WTC11 (cell line): ENCODE measurements around the gene LRRC7. TPM values are rescaled to one million over a fixed set of nuclear protein-coding genes. Genes with fewer than 3 reads are reported as not detected.

Experiments
- ATAC-seq: fragments of 200-7000 bp; cut with Tn5 transposase; 2 replicates; pipeline ENCODE4 v1.10.0; 2021; ENCODE audit warnings: mild to moderate bottlenecking, moderate library complexity
- CTCF ChIA-PET: fragments of 300-600 bp; sonication (Branson Sonifier 250); formaldehyde crosslinking; loops from one replicate; lab custom pipeline; 2021; ENCODE audit warnings: antibody characterized with exemption; lab: Charles Lee
- POLR2A ChIA-PET: fragments of 350-600 bp; sonication (Branson Sonifier 250); formaldehyde crosslinking; loops from one replicate; lab custom pipeline; 2021; ENCODE audit warnings: antibody characterized with exemption; lab: Charles Lee
- DNase-seq: peaks from one replicate; pipeline ENCODE4 v3.0.0; 2021; ENCODE audit warnings: low spot score
- H3K27ac Mint-ChIP-seq: 2 replicates; pipeline ENCODE4 v1.8.0; 2021; ENCODE audit warnings: mixed read lengths
- H3K27me3 Mint-ChIP-seq: 2 replicates; pipeline ENCODE4 v1.8.0; 2021; ENCODE audit warnings: low read depth, mild to moderate bottlenecking, moderate library complexity, mixed read lengths
- H3K36me3 Mint-ChIP-seq: 2 replicates; pipeline ENCODE4 v1.8.0; 2021; ENCODE audit warnings: mixed read lengths
- H3K4me1 Mint-ChIP-seq: 2 replicates; pipeline ENCODE4 v1.8.0; 2022; ENCODE audit warnings: mixed read lengths
- H3K4me3 Mint-ChIP-seq: 2 replicates; pipeline ENCODE4 v1.8.0; 2021; ENCODE audit warnings: mild to moderate bottlenecking, moderate library complexity, mixed read lengths
- H3K9me3 Mint-ChIP-seq: 2 replicates; pipeline ENCODE4 v1.8.0; 2021; ENCODE audit warnings: mixed read lengths
- ATF1 ChIP-seq: sonication (generic); formaldehyde crosslinking; IDR thresholded peaks from 2 replicates; pipeline ENCODE4 v1.8.1; 2023; ENCODE audit warnings: mild to moderate bottlenecking, moderate library complexity, missing genetic modification reagents
- ATF3 ChIP-seq: sonication (generic); formaldehyde crosslinking; conservative IDR thresholded peaks from 2 replicates; pipeline ENCODE4 v1.8.1; 2022; ENCODE audit warnings: mild to moderate bottlenecking, missing genetic modification reagents
- ATF6 ChIP-seq: sonication (generic); formaldehyde crosslinking; IDR thresholded peaks from 2 replicates; pipeline ENCODE4 v1.8.1; 2023; ENCODE audit warnings: mild to moderate bottlenecking, missing genetic modification reagents
- CREM ChIP-seq: sonication (generic); formaldehyde crosslinking; IDR thresholded peaks from 2 replicates; pipeline ENCODE4 v1.8.1; 2022; ENCODE audit warnings: mild to moderate bottlenecking, missing genetic modification reagents, moderate library complexity
- FOXJ3 ChIP-seq: sonication (generic); formaldehyde crosslinking; IDR thresholded peaks from 2 replicates; pipeline ENCODE4 v1.9.0; 2021; ENCODE audit warnings: missing genetic modification reagents, mild to moderate bottlenecking, borderline replicate concordance
- FOXK1 ChIP-seq: sonication (generic); formaldehyde crosslinking; IDR thresholded peaks from 2 replicates; pipeline ENCODE4 v1.8.0; 2022; ENCODE audit warnings: mild to moderate bottlenecking, moderate library complexity, missing genetic modification reagents
- GRHL2 ChIP-seq: fragments of 250-450 bp; sonication (Bioruptor Pico); IDR thresholded peaks from 2 replicates; pipeline ENCODE4 v1.8.0; 2022; ENCODE audit warnings: mild to moderate bottlenecking, moderate library complexity; ENCODE audit not compliant: insufficient replicate concordance, severe bottlenecking
- JUN ChIP-seq: sonication (generic); formaldehyde crosslinking; IDR thresholded peaks from 2 replicates; pipeline ENCODE4 v1.8.0; 2023; ENCODE audit warnings: mild to moderate bottlenecking, missing genetic modification reagents
- KAT7 ChIP-seq: sonication (generic); formaldehyde crosslinking; IDR thresholded peaks from 2 replicates; pipeline ENCODE4 v1.8.1; 2023; ENCODE audit warnings: missing genetic modification reagents, mild to moderate bottlenecking, borderline replicate concordance
- MXD4 ChIP-seq: fragments of 250-450 bp; sonication (Bioruptor Pico); IDR thresholded peaks from 2 replicates; pipeline ENCODE4 v1.8.0; 2021; ENCODE audit warnings: mild to moderate bottlenecking, moderate library complexity, borderline replicate concordance
- NFATC4 ChIP-seq: fragments of 250-450 bp; sonication (Bioruptor Pico); IDR thresholded peaks from 2 replicates; pipeline ENCODE4 v1.9.0; 2021; ENCODE audit warnings: mild to moderate bottlenecking
- NFYB ChIP-seq: sonication (generic); formaldehyde crosslinking; conservative IDR thresholded peaks from 2 replicates; pipeline ENCODE4 v1.8.0; 2022; ENCODE audit warnings: low read depth, missing genetic modification reagents
- TCF7 ChIP-seq: sonication (generic); formaldehyde crosslinking; IDR thresholded peaks from 2 replicates; pipeline ENCODE4 v1.8.0; 2022; ENCODE audit warnings: mild to moderate bottlenecking, low read depth, missing genetic modification reagents, moderate library complexity
- ZNF219 ChIP-seq: sonication (generic); formaldehyde crosslinking; IDR thresholded peaks from 2 replicates; pipeline ENCODE4 v1.8.0; 2023; ENCODE audit warnings: missing genetic modification reagents, mild to moderate bottlenecking, borderline replicate concordance
- ZNF532 ChIP-seq: fragments of 250-450 bp; sonication (Bioruptor Pico); IDR thresholded peaks from 2 replicates; pipeline ENCODE4 v1.9.0; 2021; ENCODE audit warnings: mild to moderate bottlenecking, borderline replicate concordance
- total RNA-seq: library from RNA; stranded (reverse); gene quantifications from 3 replicates; pipeline ENCODE4 v1.2.3, GENCODE V29; 2021
- TF ChIP-seq, protein P1 (sequence below): fragments of 200-600 bp; IDR thresholded peaks from 2 replicates; pipeline ENCODE4 v1.8.0; 2022; ENCODE audit warnings: antibody characterized with exemption
- TF ChIP-seq, protein P2 (sequence below): sonication (generic); formaldehyde crosslinking; IDR thresholded peaks from 2 replicates; pipeline ENCODE4 v1.8.1; 2022; ENCODE audit warnings: mild to moderate bottlenecking, moderate library complexity, missing genetic modification reagents
- TF ChIP-seq, protein P3 (sequence below): fragments of 250-450 bp; sonication (Bioruptor Pico); IDR thresholded peaks from 2 replicates; pipeline ENCODE4 v1.9.0; 2021; ENCODE audit warnings: mild to moderate bottlenecking
- TF ChIP-seq, protein P4 (sequence below): sonication (generic); formaldehyde crosslinking; IDR thresholded peaks from 2 replicates; pipeline ENCODE4 v1.8.1; 2023; ENCODE audit warnings: mild to moderate bottlenecking, missing genetic modification reagents, borderline replicate concordance

Gene LRRC7
- total RNA-seq, 1 experiment from 2014 or later = not detected

DNA sequence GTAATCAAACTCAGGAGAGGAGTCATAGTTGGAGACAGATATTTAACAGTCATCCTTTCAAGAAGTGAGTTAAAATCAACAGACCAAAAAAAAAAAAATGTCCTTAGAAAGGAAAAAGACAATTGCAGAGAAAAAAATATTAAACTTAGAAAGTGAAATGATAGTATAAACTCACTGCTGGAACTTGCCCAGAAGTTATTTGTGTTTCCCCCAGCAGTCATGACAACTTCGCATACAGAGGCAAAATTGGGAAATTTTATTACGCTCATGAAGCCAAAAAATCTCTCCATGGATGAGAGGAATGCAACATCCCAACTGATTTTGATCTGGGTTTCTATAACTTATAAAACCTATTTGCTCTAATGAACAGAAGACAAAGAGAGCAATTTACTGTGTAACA is 198.2 kb downstream of the LRRC7 start (continued):
- TF ChIP-seq, protein P1, sequence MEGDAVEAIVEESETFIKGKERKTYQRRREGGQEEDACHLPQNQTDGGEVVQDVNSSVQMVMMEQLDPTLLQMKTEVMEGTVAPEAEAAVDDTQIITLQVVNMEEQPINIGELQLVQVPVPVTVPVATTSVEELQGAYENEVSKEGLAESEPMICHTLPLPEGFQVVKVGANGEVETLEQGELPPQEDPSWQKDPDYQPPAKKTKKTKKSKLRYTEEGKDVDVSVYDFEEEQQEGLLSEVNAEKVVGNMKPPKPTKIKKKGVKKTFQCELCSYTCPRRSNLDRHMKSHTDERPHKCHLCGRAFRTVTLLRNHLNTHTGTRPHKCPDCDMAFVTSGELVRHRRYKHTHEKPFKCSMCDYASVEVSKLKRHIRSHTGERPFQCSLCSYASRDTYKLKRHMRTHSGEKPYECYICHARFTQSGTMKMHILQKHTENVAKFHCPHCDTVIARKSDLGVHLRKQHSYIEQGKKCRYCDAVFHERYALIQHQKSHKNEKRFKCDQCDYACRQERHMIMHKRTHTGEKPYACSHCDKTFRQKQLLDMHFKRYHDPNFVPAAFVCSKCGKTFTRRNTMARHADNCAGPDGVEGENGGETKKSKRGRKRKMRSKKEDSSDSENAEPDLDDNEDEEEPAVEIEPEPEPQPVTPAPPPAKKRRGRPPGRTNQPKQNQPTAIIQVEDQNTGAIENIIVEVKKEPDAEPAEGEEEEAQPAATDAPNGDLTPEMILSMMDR = no peak
- TF ChIP-seq FOXJ3 (CRISPR knock-in tag) (no peak), ATF6 (CRISPR knock-in tag) (no peak)
- TF ChIP-seq, protein P2, sequence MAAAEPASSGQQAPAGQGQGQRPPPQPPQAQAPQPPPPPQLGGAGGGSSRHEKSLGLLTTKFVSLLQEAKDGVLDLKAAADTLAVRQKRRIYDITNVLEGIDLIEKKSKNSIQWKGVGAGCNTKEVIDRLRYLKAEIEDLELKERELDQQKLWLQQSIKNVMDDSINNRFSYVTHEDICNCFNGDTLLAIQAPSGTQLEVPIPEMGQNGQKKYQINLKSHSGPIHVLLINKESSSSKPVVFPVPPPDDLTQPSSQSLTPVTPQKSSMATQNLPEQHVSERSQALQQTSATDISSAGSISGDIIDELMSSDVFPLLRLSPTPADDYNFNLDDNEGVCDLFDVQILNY (CRISPR knock-in tag) = no peak
- TF ChIP-seq, protein P3, sequence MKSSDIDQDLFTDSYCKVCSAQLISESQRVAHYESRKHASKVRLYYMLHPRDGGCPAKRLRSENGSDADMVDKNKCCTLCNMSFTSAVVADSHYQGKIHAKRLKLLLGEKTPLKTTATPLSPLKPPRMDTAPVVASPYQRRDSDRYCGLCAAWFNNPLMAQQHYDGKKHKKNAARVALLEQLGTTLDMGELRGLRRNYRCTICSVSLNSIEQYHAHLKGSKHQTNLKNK (CRISPR knock-in tag) = no peak

DNA sequence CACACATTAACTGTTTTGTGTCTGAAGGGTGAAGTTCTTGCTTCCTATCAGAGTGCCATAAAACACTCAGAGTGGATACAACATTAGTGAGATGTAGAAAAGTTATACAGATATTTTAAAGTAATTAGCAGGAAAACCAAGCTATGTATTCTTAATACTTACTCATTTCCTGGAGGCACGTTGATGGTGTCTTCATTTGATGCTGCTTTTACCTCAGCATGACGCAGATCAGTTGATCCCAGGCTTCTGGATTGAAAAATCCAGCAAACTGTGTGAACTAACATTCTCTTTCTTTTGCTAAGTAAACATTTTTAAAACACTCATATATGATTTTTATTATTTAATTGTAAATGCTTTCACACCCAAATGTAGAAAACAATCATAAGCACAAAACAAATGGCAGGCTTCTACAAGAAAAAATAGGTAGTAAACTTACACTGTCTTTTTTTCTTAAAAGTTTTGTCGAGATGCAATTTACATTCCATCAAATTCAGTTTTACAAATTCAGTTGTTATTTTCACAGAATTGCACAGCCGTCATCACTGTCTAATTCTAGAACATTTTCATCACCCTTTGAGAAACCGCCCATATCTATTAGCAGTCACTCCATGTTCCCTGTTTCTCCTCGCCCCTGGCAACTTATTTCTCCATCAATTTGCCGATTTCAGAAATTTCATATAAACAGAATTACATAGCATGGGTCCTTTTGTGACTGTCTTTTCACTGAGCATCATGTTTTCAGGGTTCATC is 198.9 kb downstream of the LRRC7 start:
- H3K4me1 Mint-ChIP-seq = no peaks in the 10 kb centered on the region
- no peaks in the 10 kb centered on the region for H3K27me3 Mint-ChIP-seq

More for the DNA sequence above, 198.9 kb downstream of the LRRC7 start:
- CTCF ChIA-PET = no interaction called here
- no peak overlapping the region for H3K27ac Mint-ChIP-seq
- H3K9me3 Mint-ChIP-seq = no peaks in the 10 kb centered on the region
- H3K4me3 Mint-ChIP-seq = no peak overlapping the region
- no peak for DNase-seq
- no peak for ATAC-seq
- no peaks in the 10 kb centered on the region for H3K36me3 Mint-ChIP-seq
- POLR2A ChIA-PET = no interaction called here
- TF ChIP-seq MXD4 (CRISPR knock-in tag) (no peak), FOXK1 (no peak), KAT7 (no peak), ATF6 (CRISPR knock-in tag) (no peak), NFATC4 (CRISPR knock-in tag) (no peak), GRHL2 (CRISPR knock-in tag) (no peak), ZNF532 (CRISPR knock-in tag) (no peak), ATF1 (CRISPR knock-in tag) (no peak), ATF3 (CRISPR knock-in tag) (no peak), NFYB (no peak), TCF7 (no peak), JUN (no peak), CREM (CRISPR knock-in tag) (no peak), ZNF219 (CRISPR knock-in tag) (no peak)
- TF ChIP-seq, protein P4, sequence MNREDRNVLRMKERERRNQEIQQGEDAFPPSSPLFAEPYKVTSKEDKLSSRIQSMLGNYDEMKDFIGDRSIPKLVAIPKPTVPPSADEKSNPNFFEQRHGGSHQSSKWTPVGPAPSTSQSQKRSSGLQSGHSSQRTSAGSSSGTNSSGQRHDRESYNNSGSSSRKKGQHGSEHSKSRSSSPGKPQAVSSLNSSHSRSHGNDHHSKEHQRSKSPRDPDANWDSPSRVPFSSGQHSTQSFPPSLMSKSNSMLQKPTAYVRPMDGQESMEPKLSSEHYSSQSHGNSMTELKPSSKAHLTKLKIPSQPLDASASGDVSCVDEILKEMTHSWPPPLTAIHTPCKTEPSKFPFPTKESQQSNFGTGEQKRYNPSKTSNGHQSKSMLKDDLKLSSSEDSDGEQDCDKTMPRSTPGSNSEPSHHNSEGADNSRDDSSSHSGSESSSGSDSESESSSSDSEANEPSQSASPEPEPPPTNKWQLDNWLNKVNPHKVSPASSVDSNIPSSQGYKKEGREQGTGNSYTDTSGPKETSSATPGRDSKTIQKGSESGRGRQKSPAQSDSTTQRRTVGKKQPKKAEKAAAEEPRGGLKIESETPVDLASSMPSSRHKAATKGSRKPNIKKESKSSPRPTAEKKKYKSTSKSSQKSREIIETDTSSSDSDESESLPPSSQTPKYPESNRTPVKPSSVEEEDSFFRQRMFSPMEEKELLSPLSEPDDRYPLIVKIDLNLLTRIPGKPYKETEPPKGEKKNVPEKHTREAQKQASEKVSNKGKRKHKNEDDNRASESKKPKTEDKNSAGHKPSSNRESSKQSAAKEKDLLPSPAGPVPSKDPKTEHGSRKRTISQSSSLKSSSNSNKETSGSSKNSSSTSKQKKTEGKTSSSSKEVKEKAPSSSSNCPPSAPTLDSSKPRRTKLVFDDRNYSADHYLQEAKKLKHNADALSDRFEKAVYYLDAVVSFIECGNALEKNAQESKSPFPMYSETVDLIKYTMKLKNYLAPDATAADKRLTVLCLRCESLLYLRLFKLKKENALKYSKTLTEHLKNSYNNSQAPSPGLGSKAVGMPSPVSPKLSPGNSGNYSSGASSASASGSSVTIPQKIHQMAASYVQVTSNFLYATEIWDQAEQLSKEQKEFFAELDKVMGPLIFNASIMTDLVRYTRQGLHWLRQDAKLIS (CRISPR knock-in tag) = no peak
